Activated CD8-positive, alpha-beta memory T cell treated with anti-CD3 and anti-CD28 coated beads, Interleukin-2, amount 50 U/mL, for 24 hours (primary cell): ENCODE data around the gene PPP2R2D.

ENCODE experiments used
- DNase-seq: peaks from one replicate; pipeline ENCODE4 v3.0.0-alpha.2; 2020; ENCODE audit errors: extremely low read depth

The PPP2R2D gene

DNA sequence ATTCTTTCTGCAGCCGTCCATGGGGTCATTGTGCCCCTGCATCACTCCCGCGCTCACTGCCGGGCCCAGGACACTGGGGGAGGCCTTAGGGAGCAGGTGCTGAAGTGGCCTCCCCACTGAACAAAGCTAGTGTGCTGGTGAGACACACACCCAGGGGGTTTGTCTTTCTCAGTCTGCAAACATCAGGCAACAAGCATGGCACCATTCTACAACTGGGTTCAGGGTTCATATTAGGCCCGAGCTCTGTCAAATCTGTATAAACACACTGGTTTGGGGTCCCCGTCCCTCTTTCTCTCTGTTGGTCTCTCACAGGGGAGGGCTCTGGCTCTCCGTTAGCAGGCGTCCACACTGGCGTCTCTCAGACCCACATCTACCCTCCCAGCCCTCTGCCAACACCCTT, 11.1 kb upstream of the PPP2R2D start:
- DNase-seq = no peak

DNA sequence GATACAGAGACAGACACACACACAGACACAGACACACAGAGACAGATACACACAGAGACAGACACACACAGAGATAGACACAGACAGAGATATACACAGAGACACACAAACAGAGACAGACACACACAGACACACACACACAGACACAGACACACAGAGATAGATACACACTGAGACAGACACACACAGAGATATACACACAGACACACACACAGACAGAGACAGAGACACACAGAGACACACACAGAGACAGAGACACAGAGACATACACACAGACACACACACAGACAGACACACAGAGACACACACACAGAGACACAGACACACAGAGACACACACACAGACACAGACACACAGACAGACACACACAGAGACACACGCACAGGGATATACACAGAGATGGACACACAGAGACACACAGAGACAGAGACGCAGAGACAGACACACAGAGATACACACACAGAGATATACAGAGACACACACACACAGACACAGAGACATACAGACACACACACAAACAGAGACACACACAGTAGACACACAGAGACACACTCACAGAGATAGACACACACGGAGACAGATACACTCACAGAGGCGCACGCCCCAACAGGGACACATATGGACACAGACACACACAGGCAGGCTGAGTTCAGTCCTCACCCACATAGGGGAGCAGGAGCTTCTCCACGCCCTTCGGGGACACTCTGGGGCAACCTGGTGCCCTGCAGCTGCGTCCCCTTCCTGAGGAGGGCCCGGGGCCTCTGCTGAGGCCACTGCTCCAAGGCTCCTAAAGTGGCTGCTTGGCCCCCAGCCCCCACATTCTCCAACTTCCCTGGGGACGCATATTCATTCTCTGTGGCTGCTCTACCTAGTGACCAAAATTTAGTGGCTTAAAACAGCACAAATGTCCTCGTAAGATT, 10.3 kb upstream of the PPP2R2D start:
- DNase-seq = no peak

DNA sequence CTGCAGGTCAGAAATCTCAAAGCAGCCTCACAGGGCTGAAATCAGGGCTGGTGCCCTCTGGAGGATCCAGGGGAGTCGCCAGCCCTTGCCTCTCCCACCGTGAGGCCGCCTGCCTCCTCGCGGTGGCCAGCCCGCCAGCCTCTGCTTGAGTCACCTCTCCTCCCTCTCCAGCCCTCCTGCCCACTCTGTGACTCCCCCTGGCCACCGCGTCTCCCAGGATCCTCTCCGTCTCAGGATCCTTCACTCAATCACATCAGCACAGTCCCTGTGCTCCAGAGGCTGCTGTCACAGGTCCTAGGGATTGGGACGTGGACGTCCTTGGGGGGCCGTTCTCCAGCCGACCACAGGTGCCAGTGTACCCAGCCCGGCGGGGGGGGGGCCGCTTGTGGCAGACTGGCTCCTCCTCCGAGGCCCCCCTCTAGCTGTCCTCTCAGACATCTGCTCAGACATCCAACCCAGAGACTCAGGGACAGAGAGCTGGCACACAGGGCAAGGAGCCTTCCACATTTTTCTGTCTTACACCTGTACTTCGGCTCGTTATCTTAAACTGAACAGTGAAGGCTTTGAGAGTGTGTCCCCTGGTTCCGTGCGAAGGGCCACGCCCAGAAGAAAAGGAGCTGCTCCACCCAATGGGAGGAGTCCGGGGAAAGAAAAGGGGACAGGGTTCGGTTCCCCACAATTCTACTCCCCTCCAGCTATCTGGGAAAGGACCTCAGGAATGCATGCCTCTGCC, 9.4 kb upstream of the PPP2R2D start:
- DNase-seq = no peak

DNA sequence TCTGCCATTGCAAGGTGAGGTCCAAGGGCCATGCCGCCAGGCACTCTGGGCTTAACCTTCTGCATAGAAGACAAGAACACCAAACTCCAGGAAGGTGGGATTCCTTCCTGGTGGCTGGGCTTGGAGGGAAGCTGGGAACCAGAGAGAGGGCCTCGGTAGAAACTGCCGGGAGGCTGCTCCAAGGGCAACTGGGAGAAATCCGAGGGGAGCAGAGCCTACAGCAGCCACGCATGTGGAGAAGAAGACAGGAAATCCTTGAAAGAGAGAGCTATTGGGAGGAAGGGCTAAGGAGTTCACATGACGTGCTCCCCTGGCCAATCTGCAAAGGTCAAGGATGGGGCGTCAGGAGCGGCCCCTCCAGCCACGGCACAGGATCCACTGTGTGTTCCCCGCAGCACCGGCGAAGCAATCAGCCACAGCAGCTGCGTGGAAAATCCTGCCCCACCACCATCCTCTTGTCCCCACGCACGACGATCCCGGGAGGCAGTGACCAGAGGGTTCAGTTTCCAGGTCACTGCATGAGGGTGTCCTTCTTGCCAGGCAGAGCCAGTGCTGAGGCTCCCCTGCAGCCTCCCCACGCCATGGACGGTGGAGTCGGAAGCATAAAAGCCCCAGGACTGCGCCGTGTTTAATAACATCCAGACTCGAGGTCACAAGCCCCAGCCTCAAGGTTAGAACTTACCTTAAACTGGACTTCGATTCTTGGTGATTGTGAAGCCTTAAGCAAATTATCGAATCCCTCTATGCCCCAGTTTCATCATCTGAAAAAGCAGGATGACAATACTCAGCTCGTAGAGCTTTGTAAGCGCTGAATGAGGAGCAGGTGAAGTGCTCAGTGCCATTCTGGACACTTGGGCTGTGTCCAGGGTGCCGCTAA, 8.6 kb upstream of the PPP2R2D start:
- DNase-seq = no peak

DNA sequence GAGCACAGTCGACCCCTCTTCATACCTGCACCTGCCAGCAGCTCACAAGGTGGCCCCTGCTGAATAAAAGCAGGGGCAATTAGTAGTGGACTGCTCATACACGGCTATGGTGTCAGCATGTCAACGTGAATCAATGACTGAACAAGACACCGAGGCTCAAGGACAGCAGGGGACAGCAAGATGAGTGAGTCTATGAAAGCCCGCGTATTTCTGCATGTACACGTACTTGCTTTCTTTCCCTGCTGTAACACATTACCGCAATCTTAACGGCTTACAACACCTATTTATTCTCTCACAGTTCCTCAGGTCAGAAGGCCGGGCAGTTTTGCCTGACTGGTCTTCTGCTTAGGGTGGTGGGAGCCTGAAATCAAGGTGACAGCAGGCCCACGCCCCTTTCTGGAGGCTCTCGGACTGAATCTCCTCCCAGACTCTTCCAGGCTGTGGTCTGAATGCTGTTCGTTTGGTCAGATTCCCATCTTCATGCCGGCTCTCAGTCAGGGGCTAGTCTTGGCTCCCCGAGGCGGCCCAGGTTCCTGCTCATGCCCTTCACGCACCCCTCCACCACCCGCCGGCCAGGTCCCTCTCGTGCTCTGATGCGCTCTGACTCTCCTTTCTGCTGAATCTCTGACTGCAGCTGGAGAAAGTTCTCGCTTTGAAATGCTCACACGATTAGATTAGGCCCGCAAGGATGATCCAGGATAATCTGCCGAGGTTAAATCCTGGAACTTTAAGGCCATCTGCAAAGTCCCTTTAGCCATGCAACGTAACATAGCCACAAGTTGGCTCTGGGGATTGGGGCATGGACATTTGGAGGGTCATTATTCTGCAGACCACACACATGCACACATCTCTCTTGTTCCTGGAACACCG, 7.8 kb upstream of the PPP2R2D start:
- DNase-seq = no peak

DNA sequence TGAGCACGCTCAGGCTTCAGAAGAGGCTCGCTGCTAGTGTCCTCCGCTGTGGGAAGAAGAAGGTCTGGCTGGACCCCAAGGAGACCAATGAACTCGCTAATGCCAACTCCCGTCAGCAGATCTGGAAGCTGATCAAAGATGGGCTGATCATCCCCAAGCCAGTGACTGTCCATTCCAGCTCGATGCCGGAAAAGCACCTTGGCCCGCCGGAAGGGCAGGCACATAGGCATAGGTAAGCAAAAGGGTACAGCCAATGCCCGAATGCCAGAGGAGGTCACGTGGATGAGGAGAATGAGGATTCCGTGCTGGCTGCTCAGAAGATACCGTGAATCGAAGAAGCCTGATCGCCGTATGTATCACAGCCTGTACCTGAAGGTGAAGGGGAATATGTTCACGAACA, 5.7 kb upstream of the PPP2R2D start:
- DNase-seq = no peak

DNA sequence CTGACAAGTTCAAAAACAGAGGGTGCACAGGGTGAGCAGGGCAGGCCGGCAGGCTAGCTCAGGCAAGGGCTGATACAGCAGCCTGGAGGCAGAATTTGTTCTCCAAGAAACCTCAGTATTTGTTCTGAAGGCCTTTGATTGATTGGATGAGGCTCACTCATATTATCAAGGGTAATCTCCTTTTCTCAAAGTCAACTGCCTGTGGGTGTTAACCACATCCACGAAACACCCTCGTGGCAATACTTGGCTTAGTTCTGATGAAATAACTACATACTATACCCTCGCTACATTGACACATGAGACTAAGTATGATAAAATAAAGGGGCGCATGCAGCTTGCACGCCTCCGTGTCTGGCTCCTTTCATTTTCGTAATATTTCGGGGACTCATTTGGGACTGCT, 4.4 kb upstream of the PPP2R2D start:
- no peak for DNase-seq

DNA sequence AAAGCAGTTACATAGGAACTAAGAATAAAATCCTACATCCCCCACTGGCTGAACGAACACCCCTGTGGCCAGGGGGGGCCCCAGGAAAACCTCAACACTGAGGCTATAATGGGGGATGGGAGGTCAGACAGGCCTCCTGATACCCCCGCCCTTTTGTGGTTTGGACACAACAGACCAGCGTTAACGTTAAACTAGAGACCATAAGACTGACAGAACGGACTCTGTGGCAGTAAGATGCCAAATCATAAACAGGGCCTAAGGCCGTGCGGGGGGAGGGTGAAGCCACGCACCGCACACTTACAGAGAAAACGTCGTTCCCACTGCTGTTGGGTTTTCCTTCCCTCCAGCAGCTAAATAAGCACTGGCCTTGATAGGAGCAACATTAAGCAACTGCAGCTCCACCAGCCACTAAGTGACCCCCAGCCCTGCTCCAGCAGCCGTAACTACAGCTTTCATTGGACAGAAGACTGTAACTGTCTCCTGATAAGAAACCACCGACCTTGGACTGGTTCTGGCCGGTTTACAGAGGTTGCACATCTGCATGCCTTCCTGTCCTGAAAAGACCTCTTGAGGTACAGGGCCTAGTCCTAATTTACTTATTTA, 3.4 kb upstream of the PPP2R2D start:
- DNase-seq = no peak

DNA sequence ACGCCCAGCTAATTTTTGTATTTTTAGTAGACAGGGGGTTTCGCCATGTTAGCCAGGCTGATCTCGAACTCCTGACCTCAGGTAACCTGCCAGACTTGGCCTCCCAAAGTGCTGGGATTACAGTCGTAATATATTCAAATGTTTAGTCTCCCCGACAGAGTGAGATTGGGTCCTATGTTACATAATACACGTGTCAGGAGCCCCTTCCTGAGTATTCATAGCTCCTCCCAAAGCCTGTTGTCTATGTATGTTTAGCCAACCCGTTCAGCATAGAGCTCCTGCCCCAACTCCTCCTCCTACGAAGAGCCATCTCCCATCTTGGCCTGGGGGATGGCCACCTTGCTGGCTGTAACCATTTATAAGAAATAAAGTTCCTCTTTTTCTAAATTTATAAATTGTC, 2.7 kb upstream of the PPP2R2D start:
- DNase-seq = no peak

DNA sequence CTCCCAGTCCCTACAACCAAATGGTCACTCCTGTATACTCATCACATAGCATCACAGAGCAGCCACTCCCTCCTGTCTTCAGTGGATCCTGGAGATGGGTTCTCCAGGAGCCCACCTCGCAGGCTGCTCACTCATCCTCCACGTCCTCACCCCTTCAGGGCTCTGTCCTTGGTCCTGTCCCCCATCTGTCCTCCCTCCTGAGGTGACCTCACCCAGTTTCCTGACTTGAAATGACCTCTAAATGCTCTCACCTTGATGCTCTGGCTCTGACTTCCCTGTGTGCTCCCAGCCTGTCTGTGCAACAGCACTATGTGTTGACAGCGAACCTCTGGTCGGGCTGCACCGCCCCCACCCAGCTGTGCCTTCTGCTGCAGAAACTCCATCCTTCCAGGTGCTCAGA, 2.1 kb upstream of the PPP2R2D start:
- no peak for DNase-seq

DNA sequence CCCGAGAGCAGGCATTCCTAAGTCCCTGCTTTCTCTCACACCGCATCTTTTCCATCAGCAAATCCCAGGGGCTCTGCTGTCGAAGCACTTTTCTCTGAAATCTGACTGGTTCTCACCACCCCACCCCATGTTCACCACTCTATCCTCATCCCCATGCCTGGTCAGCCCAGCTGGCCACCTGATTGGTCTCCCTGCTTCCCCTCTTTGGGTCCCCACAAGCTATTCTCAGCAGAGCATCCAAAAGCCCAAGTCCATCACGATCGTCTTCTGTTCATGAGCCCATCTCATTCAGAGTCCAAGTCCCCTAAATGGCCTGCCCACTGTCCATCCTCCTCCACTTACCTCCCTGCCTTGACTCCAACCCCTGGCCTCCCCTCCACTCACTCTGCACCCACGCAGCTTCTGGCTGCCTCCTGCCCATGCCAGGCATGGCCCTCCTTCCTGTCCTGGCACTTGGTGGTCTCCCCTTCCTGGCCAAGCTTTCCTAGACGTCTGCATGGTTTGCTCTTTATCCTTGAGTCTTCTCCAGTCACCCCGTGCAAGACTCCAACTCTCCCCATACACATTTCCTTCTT, 1.6 kb upstream of the PPP2R2D start:
- DNase-seq = no peak

DNA sequence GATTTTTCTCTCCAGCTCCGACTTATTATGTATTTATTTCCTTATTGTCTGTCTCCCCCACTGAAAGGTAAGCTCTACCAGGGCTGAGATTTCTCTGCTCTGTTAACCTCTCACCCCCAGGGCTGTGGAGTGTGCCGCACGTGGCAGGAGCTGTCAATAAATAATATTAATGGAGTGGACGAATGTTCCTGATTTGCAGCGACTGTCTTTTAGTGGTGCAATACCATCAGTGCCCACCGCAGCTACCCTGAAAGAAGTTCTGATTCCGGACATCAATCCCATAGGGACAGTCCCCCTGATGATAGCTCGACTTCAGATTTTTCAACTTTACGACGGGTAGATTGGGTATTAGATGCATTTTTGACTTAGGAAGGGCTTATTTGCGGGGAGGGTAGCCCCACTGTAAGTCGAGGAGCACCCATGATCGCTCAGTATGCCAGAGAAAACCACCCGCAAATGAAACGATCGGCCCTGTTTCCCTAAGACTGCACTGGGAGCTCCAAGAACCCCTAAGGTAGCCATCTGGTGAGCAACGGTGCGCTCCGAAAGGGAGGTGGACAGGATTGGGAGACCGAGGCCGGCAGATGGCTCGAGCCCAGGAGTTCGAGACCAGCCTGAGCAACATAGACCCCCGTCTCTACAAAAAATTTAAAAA, 986 bp upstream of the PPP2R2D start:
- no peak for DNase-seq

DNA sequence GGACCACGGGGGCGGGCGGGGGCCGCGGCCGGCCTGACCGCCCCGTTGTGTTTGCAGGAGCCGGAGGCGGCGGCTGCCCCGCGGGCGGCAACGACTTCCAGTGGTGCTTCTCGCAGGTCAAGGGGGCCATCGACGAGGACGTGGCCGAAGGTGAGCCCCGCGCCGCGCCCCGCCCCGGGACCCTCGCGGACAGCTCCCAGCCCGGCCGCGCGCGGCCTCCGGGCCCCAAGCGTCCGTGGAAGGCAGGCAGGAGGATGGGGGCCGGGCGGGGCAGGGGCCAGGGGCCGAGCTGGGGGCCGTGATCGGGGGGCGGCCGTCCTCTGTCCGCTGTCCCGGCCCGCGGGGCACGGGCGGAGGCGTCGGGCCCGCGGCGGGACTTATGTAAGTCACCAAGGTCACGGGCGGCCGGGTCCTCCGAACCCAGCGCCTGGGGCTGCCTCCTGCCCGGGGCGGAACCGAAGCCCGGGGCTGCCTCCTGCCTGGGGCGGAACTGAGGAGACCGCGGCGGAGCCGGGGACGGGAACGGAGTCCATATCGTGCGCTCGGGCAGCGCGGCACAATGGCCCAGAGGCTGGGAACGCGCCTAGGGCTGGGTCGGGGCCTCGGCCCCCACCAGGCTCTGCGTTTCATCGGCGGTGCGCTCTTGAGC, 497 bp downstream of the PPP2R2D start:
- DNase-seq = no peak

DNA sequence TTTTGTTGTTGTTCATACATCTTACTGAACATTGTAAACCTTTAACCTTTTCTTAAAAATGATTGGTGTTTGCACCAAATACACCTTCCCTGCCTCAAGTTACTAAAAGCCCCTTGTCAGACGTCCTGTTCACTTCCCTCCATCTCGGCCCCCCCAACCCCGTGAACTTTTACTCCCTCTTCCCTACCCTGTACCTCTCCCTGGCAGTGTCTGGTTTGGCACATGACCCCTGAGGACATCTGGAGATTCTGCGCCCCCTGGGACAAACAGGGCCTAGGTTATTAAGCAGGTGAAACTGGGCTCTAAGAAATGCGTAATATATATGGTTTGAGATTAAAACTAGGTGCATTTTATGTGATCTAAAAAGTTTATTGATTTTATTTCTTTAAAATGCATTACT, 1.4 kb downstream of the PPP2R2D start:
- no peak for DNase-seq

DNA sequence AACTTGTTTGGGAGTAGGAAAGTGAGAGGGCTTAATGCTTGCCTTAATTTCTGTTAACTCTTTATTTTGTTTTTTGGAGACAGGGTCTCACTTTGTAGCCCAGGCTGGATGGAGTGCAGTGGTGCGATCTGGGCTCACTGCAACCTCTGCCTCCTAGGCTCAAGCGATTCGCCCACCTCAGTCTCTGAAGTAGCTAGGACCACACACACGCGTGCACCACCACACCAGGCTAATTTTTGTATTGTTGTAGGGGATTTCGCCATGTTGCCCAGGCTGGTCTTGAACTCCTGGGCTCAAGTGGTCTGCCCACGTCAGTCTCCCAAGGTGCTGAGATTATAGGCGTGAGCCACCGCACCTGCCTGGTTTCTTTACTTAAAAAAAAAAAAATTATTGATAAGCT, 1.9 kb downstream of the PPP2R2D start:
- DNase-seq = no peak

DNA sequence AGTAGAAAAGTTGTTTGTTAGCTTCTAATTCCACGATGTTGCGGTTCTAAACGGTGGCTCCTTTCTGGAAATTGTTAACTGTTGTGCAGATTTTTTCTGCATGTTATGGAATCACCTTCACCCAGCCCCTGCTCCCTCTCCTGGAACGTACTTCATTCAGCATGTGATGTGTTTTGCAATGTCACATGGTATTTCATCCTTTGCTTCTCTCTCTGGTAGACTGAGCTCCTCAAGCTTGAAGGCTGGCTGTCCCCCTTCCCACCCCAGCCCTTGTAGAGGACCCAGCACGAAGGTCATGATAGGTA, 4.4 kb downstream of the PPP2R2D start:
- no peak for DNase-seq

DNA sequence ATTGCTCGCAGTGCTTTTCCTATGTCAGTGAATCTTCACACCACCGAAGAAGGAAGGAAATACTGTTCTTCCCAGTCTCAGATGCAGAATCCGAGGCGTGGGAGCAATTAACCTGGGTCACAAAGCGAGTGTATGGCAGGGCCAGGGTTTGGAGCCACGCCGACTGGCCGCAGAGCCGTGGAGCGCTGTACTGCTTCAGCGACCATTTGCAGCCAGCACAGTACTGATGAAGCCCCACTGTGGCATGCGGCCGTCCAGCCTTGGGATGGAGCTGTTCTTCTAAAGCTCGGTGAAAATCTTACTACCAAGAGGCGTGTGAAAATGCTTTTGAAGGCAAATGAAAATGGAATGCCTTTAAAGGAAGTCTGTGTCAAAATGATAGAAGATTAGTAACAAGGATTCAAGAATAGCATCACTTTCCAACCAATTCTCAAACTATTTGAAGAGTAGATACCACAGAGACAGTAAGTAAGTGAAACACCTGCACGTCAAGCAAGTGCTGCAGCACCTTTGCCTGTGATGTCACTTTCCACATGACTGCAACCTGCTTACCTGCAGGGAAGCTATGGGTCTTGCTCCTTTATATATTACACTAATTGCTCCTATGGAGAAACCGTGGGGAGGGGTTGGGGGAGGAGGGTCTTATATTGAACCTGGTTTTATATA, 4.9 kb downstream of the PPP2R2D start:
- no peak for DNase-seq

DNA sequence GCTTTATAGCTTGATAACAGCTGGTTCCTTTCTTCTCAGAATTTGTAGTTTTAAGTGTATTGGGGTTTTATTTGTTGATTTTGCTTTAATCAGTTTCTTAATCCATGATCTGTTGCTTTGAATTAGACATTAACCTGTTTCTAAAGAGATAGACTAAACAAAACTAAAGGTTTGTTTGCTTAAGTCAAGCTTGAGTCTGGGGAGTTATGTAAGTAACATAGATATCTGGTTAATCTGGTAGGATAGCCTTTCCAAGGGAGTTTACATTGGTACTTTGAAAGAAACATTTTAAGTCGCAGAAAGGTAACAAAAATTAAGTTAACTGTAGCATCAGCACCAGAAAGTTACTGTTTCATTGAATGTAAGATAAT, 5.4 kb downstream of the PPP2R2D start:
- no peak for DNase-seq

DNA sequence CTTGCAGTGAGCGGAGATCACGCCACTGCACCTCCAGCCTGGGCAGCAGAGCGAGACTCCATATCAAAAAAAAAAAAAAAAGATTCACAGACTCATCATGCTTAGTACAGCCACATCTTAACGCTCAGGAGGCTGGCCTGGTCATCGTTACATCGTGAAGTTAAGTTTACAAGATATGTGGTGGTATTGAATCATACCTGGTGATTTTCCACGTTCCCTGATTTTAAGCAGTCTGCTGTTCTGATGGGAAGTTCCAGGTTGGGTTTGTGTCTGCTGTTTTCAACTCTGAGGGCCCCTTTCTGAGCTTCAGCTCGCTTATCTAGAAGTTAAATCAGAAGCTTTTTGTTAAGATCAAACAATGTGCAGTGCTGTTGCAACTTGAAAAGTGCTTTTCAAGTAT, 6.9 kb downstream of the PPP2R2D start:
- DNase-seq = no peak
